Activated CD4-positive, alpha-beta memory T cell treated with anti-CD3 and anti-CD28 coated beads, Interleukin-2, amount 10 ng/mL, durations not matched to agents 7 days and 5 days (primary cell): Measurements from ENCODE around the gene NRIP2. TPM values are rescaled to one million over a fixed set of nuclear protein-coding genes. Genes with fewer than 3 reads are reported as not detected.
A peak's percentile ranks its signal among the peaks of the same experiment; 100 is the strongest.

Experiments
- CTCF ChIA-PET: fragments of 350-600 bp; sonication (Branson Sonifier 250); formaldehyde crosslinking; loops from one replicate; lab custom pipeline; 2021; ENCODE audit warnings: antibody characterized with exemption, inconsistent platforms; lab: Charles Lee
- POLR2A ChIA-PET: fragments of 350-600 bp; sonication (Branson Sonifier 250); formaldehyde crosslinking; loops from one replicate; lab custom pipeline; 2021; ENCODE audit warnings: antibody characterized with exemption; lab: Charles Lee
- DNase-seq: peaks from one replicate; pipeline ENCODE4 v3.0.0-alpha.2; 2020
- H3K27ac Mint-ChIP-seq: one replicate; pipeline ENCODE4 v1.8.0; 2021; ENCODE audit warnings: mild to moderate bottlenecking, mixed read lengths
- H3K27me3 Mint-ChIP-seq: one replicate; pipeline ENCODE4 v1.8.0; 2021; ENCODE audit warnings: mixed read lengths
- H3K36me3 Mint-ChIP-seq: one replicate; pipeline ENCODE4 v1.8.0; 2021; ENCODE audit warnings: low read depth, mixed read lengths
- H3K4me1 Mint-ChIP-seq: one replicate; pipeline ENCODE4 v1.8.0; 2021; ENCODE audit warnings: mixed read lengths
- H3K4me3 Mint-ChIP-seq: one replicate; pipeline ENCODE4 v1.8.0; 2021; ENCODE audit warnings: mild to moderate bottlenecking, mixed read lengths
- H3K9me3 Mint-ChIP-seq: one replicate; pipeline ENCODE4 v1.8.0; 2021; ENCODE audit warnings: mixed read lengths
- total RNA-seq, 2 experiments: library from RNA; stranded (reverse); gene quantifications; one replicate each; pipeline ENCODE4 v1.2.3, GENCODE V29; 2021

NRIP2 gene
- total RNA-seq, 2 experiments from 2014 or later = not detected

- Mint-ChIP-seq H3K4me3 (peak overlapping the region; percentile 90), H3K27me3 (peaks cover 8% of the 10 kb centered on the region), H3K9me3 (no peaks in the 10 kb centered on the region), H3K27ac (no peak overlapping the region), H3K36me3 (peaks cover 55% of the 10 kb centered on the region), H3K4me1 (peaks cover 21% of the 10 kb centered on the region)
- no peak for DNase-seq
- ChIA-PET POLR2A (interaction anchor here (1.1 to 2.1 kb wide), 2 partner anchors 15 to 115 kb away, joined by 4 to 6 read pairs; partner anchors contain the start of gene ITFG2), CTCF (interaction anchor here (0.8 kb wide), 1 partner anchor 106 kb away, joined by 4 read pairs; no protein-coding TSS in a partner anchor)
These were observed 37.0 kb downstream of the NRIP2 start for GRCh38 chr12:2797721-2798418.

- H3K27me3 Mint-ChIP-seq = peaks cover 15% of the 10 kb centered on the region
- POLR2A ChIA-PET = interaction anchor here (0.8 to 3.8 kb wide), 9 partner anchors 8 to 113 kb away, joined by 3 to 36 read pairs (median 5); partner anchors contain the start of genes FOXM1, ITFG2 and RHNO1
- H3K4me1 Mint-ChIP-seq = peaks cover 21% of the 10 kb centered on the region
- CTCF ChIA-PET = interaction anchor here (0.8 to 3.0 kb wide), 4 partner anchors 11 to 113 kb away, joined by 4 to 22 read pairs (median 12); partner anchors contain the start of gene ITFG2
- DNase-seq = no peak
- peaks cover 41% of the 10 kb centered on the region for H3K36me3 Mint-ChIP-seq
- peak overlapping the region; percentile 90 for H3K4me3 Mint-ChIP-seq
- peak overlapping the region; percentile 77 for H3K27ac Mint-ChIP-seq
- no peaks in the 10 kb centered on the region for H3K9me3 Mint-ChIP-seq
These were observed 38.6 kb downstream of the NRIP2 start for GRCh38 chr12:2796187-2796666.

DNA sequence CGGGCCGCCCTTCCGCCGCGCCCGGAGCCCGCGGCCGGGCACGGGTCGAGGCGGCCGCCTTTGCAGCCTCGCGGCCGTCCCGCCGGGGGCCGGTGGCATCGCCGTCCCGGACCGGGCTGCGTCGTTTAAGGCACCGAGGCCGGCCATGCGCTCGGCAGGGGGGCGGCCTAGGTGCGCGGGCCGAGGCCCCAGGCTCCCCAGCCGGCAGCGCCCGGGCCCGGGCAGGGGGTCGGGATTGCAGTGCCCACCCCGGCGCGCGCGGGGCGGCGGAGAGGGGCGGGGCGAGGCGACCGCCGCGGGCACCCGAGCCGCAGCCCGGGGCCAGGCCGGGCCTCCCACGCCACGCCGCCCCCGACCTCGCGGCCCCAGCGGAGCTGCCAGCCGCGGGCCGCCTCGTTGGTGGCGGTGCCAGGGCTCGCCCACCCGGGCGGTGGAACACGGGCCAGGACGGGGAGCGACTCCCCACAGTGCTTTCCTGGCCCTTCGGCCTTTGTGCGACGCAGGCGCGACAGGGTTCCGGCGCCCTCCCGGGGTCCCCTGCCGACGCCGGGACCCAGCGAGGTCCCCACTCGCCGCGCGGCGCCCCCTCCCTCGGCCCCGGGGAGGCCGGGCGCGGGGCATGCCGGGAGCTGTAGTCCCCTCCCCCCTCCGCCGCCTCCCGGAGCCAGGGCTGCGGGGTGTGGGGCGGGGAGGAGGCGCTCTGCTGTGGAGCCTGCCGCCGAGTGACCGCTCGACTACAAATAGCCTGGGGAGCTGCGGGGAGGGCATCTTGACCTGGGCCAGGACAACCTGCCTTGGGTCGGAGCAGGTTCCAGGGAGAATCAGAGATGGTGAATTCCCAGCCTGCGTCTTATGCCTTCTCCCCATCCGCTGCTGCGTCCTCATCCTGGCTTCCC, 39.3 kb downstream of the NRIP2 start:
- peak overlapping the region; percentile 77 for H3K27ac Mint-ChIP-seq
- peaks cover 36% of the 10 kb centered on the region for H3K36me3 Mint-ChIP-seq
- POLR2A ChIA-PET = interaction anchor here (0.6 to 3.8 kb wide), 11 partner anchors 9 to 112 kb away, joined by 3 to 36 read pairs (median 5); partner anchors contain the start of genes FOXM1, ITFG2 and RHNO1
- peaks cover 21% of the 10 kb centered on the region for H3K4me1 Mint-ChIP-seq
- peaks cover 15% of the 10 kb centered on the region for H3K27me3 Mint-ChIP-seq
- H3K9me3 Mint-ChIP-seq = no peaks in the 10 kb centered on the region
- H3K4me3 Mint-ChIP-seq = peak overlapping the region; percentile 90
- DNase-seq = peak; percentile 80
- CTCF ChIA-PET = interaction anchor here (0.8 to 3.0 kb wide), 5 partner anchors 11 to 112 kb away, joined by 4 to 22 read pairs (median 11); partner anchors contain the start of gene ITFG2

GRCh38 chr12:2794736-2795289, 40.0 kb downstream of the NRIP2 start, which contains the start of gene FKBP4:
FKBP4 (plus strand) TSS chr12:2794970; CDS start chr12:2795140, 170 bp downstream.
- ChIA-PET CTCF (interaction anchor here (1.1 to 3.0 kb wide), 4 partner anchors 10 to 112 kb away, joined by 4 to 22 read pairs (median 12); no protein-coding TSS in a partner anchor), POLR2A (interaction anchor here (0.6 to 3.8 kb wide), 6 partner anchors 10 to 105 kb away, joined by 3 to 36 read pairs (median 5); partner anchors contain the start of genes FOXM1, ITFG2 and RHNO1)
- DNase-seq = peak; percentile 90
- H3K4me1 Mint-ChIP-seq = peaks cover 21% of the 10 kb centered on the region
- H3K4me3 Mint-ChIP-seq = peak within 1 kb of the TSS; percentile 90
- peak within 1 kb of the TSS; percentile 66 for H3K27ac Mint-ChIP-seq
- peaks cover 17% of the 10 kb centered on the region for H3K27me3 Mint-ChIP-seq
- H3K9me3 Mint-ChIP-seq = no peaks in the 10 kb centered on the region
- H3K36me3 Mint-ChIP-seq = peaks cover 28% of the 10 kb centered on the region

- Mint-ChIP-seq H3K36me3 (peaks cover 24% of the 10 kb centered on the region), H3K4me3 (peak overlapping the region; percentile 78), H3K9me3 (no peaks in the 10 kb centered on the region), H3K27me3 (peaks cover 17% of the 10 kb centered on the region), H3K27ac (no peak overlapping the region), H3K4me1 (peaks cover 21% of the 10 kb centered on the region)
- ChIA-PET CTCF (interaction anchor here (1.1 to 3.0 kb wide), 4 partner anchors 9 to 111 kb away, joined by 4 to 22 read pairs (median 12); no protein-coding TSS in a partner anchor), POLR2A (interaction anchor here (1.2 to 3.8 kb wide), 4 partner anchors 9 to 103 kb away, joined by 4 to 36 read pairs (median 20); partner anchors contain the start of genes FOXM1, ITFG2 and RHNO1)
- DNase-seq = no peak
These were observed 40.6 kb downstream of the NRIP2 start for GRCh38 chr12:2794191-2794735.

DNA sequence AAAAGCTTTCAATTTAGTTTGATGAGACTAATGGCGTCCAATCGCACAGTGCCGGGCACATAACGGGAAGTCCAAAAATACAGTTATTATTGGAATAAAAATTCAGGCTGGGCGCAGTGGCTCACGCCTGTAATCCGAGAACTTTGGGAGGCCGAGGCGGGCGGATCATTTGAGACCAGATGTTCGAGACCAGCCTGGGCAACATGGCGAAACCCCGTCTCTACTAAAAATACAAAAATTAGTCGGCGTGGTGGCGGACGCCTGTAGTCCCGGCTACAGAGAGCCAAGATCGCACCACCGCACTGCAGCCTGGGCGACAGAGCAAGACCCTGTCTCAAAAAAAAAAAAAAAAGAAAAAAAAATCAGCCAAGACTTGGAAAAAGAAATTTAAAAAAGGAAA, 41.3 kb downstream of the NRIP2 start:
- ChIA-PET CTCF (interaction anchor here (2.7 kb wide), 1 partner anchor 102 kb away, joined by 13 read pairs; no protein-coding TSS in a partner anchor), POLR2A (interaction anchor here (1.2 to 3.8 kb wide), 2 partner anchors 83 to 102 kb away, joined by 5 to 35 read pairs; partner anchors contain the start of genes FOXM1 and RHNO1)
- no peak for DNase-seq
- H3K4me1 Mint-ChIP-seq = peaks cover 21% of the 10 kb centered on the region
- H3K9me3 Mint-ChIP-seq = no peaks in the 10 kb centered on the region
- H3K27ac Mint-ChIP-seq = no peak overlapping the region
- H3K27me3 Mint-ChIP-seq = peaks cover 20% of the 10 kb centered on the region
- peak overlapping the region; percentile 78 for H3K4me3 Mint-ChIP-seq
- peaks cover 17% of the 10 kb centered on the region for H3K36me3 Mint-ChIP-seq

- DNase-seq = no peak
- Mint-ChIP-seq H3K9me3 (no peaks in the 10 kb centered on the region), H3K36me3 (peaks cover 11% of the 10 kb centered on the region), H3K4me1 (peaks cover 19% of the 10 kb centered on the region), H3K27ac (no peak overlapping the region), H3K27me3 (peaks cover 25% of the 10 kb centered on the region), H3K4me3 (peak overlapping the region; percentile 78)
- ChIA-PET POLR2A (interaction anchor here (3.8 kb wide), 1 partner anchor 102 kb away, joined by 35 read pairs; no protein-coding TSS in a partner anchor), CTCF (interaction anchor here (1.3 kb wide), 1 partner anchor 9 kb away, joined by 5 read pairs; no protein-coding TSS in a partner anchor)
These were observed 41.9 kb downstream of the NRIP2 start for GRCh38 chr12:2792671-2793500.

GRCh38 chr12:2791089-2791488, 43.7 kb downstream of the NRIP2 start:
- ChIA-PET CTCF (no interaction called here), POLR2A (interaction anchor here (1.0 to 1.9 kb wide), 3 partner anchors 19 to 100 kb away, joined by 3 read pairs; no protein-coding TSS in a partner anchor)
- Mint-ChIP-seq H3K4me1 (peaks cover 3% of the 10 kb centered on the region), H3K4me3 (no peak overlapping the region), H3K27me3 (peaks cover 25% of the 10 kb centered on the region), H3K9me3 (no peaks in the 10 kb centered on the region), H3K27ac (no peak overlapping the region), H3K36me3 (peaks cover 1% of the 10 kb centered on the region)
- no peak for DNase-seq

DNA sequence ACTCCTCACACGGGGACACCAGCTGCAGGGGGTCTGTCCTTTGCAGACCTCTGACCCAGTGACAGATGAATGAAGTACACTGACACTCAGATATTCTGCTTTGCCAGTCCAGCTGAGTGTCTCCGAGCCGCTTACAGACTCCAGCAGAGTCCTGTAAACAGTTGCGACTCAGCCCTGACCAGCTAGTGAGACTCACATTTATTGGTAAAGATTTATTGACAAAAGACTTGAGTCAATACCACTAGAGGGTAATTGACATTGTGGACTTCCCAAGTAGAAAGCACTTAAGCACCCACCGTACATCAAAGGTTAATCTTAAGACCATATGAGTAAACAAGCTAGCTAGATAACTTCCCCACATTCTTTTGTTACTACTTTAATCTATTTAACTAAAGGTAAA, 49.8 kb downstream of the NRIP2 start:
- no peak overlapping the region for H3K4me3 Mint-ChIP-seq
- H3K4me1 Mint-ChIP-seq = peaks cover 9% of the 10 kb centered on the region
- ChIA-PET CTCF (interaction anchor here (0.6 to 3.8 kb wide), 6 partner anchors 10 to 391 kb away, joined by 4 to 54 read pairs (median 6); partner anchors contain the start of gene FKBP4), POLR2A (interaction anchor here (1.0 kb wide), 2 partner anchors 10 to 94 kb away, joined by 3 to 4 read pairs; partner anchors contain the start of gene FKBP4)
- H3K27ac Mint-ChIP-seq = no peak overlapping the region
- H3K27me3 Mint-ChIP-seq = peaks cover 27% of the 10 kb centered on the region
- no peaks in the 10 kb centered on the region for H3K9me3 Mint-ChIP-seq
- H3K36me3 Mint-ChIP-seq = no peaks in the 10 kb centered on the region
- no peak for DNase-seq

- Mint-ChIP-seq H3K9me3 (no peaks in the 10 kb centered on the region), H3K4me1 (peaks cover 9% of the 10 kb centered on the region), H3K4me3 (no peak overlapping the region), H3K27ac (no peak overlapping the region), H3K36me3 (no peaks in the 10 kb centered on the region), H3K27me3 (peaks cover 27% of the 10 kb centered on the region)
- CTCF ChIA-PET = interaction anchor here (0.7 to 3.8 kb wide), 8 partner anchors 9 to 101 kb away, joined by 3 to 54 read pairs (median 5); partner anchors contain the start of gene FKBP4
- POLR2A ChIA-PET = interaction anchor here (1.0 to 1.5 kb wide), 4 partner anchors 12 to 101 kb away, joined by 3 to 5 read pairs (median 4); no protein-coding TSS in a partner anchor
- peak; percentile 44 for DNase-seq
These were observed 50.8 kb downstream of the NRIP2 start for GRCh38 chr12:2783936-2784600.
